Epithelial cell of proximal tubule (primary cell): ENCODE data around the gene RECQL5. TPM values are rescaled to one million over a fixed set of nuclear protein-coding genes. Genes with fewer than 3 reads are reported as not detected.

Source experiments
- DNase-seq: peaks from one replicate; pipeline ENCODE4 v3.0.0-alpha.2; 2011; ENCODE audit warnings: low read depth
- H3K4me3 ChIP-seq: 2 replicates; pipeline ENCODE4 v1.5.1; 2011; ENCODE audit warnings: low read depth, mild to moderate bottlenecking, low read length
- total RNA-seq: library from RNA; depleted of rRNA; stranded (reverse); fragments of >200 nt; gene quantifications from 2 replicates; pipeline ENCODE4 v1.2.3, GENCODE V29; 2015
- TF ChIP-seq, protein P1 (sequence below): conservative IDR thresholded peaks from 2 replicates; pipeline ENCODE4 v1.5.1; 2012; ENCODE audit warnings: low read depth, mild to moderate bottlenecking, low read length

RECQL5 gene
- total RNA-seq, 1 donor from 2014 or later, result 25.7 TPM

- DNase-seq, result no peak
- TF ChIP-seq, protein P1, sequence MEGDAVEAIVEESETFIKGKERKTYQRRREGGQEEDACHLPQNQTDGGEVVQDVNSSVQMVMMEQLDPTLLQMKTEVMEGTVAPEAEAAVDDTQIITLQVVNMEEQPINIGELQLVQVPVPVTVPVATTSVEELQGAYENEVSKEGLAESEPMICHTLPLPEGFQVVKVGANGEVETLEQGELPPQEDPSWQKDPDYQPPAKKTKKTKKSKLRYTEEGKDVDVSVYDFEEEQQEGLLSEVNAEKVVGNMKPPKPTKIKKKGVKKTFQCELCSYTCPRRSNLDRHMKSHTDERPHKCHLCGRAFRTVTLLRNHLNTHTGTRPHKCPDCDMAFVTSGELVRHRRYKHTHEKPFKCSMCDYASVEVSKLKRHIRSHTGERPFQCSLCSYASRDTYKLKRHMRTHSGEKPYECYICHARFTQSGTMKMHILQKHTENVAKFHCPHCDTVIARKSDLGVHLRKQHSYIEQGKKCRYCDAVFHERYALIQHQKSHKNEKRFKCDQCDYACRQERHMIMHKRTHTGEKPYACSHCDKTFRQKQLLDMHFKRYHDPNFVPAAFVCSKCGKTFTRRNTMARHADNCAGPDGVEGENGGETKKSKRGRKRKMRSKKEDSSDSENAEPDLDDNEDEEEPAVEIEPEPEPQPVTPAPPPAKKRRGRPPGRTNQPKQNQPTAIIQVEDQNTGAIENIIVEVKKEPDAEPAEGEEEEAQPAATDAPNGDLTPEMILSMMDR, result no peak
Observed at GRCh38 chr17:75703191-75703590, 36.2 kb upstream of the RECQL5 start.

DNA sequence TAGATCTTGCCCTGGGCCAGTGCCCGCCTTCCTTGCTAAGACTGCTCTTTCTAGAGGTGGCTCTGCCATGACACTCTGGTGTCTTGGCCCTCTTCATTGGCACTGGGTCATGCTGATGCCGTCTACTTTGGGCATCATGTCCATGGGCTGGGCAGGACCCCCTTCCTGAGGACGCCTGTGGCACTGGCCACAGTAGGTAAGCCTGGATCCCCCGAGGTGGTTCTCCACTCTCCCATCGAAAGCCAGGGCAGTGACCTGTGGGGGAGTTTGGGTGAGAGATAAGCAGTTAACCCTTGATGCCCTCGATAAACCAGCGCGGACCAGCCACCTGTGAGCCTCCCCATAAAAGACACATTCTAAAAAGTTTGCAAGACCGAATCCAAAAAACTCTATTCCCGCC is 34.3 kb upstream of the RECQL5 start:
- no peak overlapping the region for H3K4me3 ChIP-seq
- no peak for DNase-seq
- TF ChIP-seq, protein P1, result no peak

More at GRCh38 chr17:75703191-75703590, 36.2 kb upstream of the RECQL5 start:
- no peak overlapping the region for H3K4me3 ChIP-seq

GRCh38 chr17:75698659-75699058 is 31.7 kb upstream of the RECQL5 start:
- TF ChIP-seq, protein P1, result no peak
- no peak for DNase-seq
- H3K4me3 ChIP-seq, result no peak overlapping the region

DNA sequence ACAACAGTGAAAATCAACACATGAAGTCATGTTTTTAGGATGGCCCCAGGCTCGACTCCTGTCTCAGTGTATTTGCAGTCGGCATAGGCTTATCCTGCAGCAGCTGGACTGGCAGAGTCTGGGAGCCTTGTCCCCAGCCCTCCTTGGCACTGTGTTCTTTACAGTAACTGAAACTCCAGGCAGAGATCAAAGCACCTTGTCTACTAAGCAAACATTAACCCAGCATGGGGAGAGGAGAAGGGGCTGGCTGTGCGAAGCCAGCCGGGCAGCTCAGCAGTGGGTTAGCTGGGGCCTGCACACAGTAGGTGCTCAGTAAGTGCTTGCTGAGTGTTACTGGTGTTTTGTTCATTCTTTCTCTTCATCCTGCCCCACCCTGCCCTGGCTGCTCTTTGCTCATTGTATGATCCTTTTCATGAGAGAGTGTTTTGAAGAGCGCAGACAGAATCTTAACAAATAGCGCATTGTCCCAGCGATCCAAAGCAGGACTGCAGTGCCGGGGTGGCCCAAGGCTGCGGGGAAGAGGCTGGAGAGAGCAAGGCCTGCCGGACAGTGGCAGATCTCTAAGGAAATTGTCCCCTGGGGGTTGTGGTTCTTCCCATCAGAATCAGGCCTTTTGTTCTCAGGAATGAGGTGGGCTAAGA is 30.8 kb upstream of the RECQL5 start:
- no peak overlapping the region for H3K4me3 ChIP-seq
- TF ChIP-seq, protein P1, result no peak
- no peak for DNase-seq

DNA sequence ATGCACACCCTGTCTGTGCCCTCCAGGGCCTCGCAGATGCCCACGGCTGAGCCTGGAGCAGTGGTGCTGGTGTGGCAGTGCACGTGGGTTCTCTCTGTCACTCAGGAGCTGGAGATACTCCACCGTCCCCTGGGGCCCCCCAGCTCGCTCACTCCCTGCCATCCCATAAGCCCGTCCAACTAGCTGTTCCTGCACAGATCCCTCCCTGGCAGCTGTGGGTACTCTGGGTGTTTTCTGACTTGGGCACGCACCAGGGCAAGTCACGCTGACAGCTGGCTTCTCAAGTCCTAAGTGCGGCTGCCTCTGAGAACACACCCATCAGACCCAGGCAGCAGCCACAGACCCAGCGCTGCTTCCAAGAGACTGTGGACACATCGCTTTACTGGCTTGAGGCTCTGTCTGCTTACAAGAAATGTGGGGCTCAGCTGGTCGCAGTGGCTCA is 28.9 kb upstream of the RECQL5 start:
- TF ChIP-seq, protein P1, result no peak
- no peak overlapping the region for H3K4me3 ChIP-seq
- no peak for DNase-seq

- TF ChIP-seq, protein P1, result no peak
- no peak for DNase-seq
- H3K4me3 ChIP-seq, result no peak overlapping the region
Observed at GRCh38 chr17:75695141-75695829, 28.3 kb upstream of the RECQL5 start.

DNA sequence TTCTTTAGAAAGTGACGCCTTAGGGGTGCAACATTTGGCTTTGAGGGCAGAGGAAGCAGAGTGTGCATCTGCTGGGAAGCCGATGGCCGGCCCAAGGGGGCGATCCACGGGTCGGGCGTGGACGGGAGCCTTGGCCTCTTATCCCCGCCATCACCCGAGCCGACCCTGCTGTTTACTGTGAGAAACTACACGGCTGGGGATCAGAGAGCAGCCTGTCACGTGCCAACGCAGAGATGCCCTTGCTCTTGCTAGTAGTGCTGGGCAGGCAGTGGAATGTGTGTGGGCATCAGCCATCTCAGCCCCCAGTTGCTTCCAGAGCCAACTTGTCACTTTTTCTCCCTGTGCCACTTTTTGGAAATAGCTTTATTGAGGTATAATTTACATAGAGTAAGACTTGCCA is 27.6 kb upstream of the RECQL5 start:
- TF ChIP-seq, protein P1, result no peak
- no peak for DNase-seq
- no peak overlapping the region for H3K4me3 ChIP-seq
